Raji (cell line): Measurements from ENCODE around the gene MLLT1.

Source experiments
- POLR2A ChIP-seq: IDR thresholded peaks from 2 replicates; pipeline ENCODE4 v1.6.1; 2011; ENCODE audit warnings: low read depth, low read length, control low read depth; ENCODE audit not compliant: insufficient read depth

MLLT1 gene

GRCh38 chr19:6226012-6226411, 53.8 kb downstream of the MLLT1 start:
- no peak for TF ChIP-seq POLR2A

GRCh38 chr19:6225232-6225865, 54.4 kb downstream of the MLLT1 start:
- TF ChIP-seq POLR2A = no peak

- no peak for TF ChIP-seq POLR2A
Observed at GRCh38 chr19:6224308-6224675, 55.5 kb downstream of the MLLT1 start.

GRCh38 chr19:6223461-6224307, 56.1 kb downstream of the MLLT1 start:
- TF ChIP-seq POLR2A = no peak

GRCh38 chr19:6222884-6223283, 56.9 kb downstream of the MLLT1 start:
- TF ChIP-seq POLR2A = no peak

GRCh38 chr19:6221878-6222746, 57.7 kb downstream of the MLLT1 start:
- no peak for TF ChIP-seq POLR2A

GRCh38 chr19:6221220-6221877, 58.4 kb downstream of the MLLT1 start:
- TF ChIP-seq POLR2A = no peak

GRCh38 chr19:6220385-6221191, 59.2 kb downstream of the MLLT1 start:
- TF ChIP-seq POLR2A = no peak

- no peak for TF ChIP-seq POLR2A
Observed at GRCh38 chr19:6219586-6220290, 60.0 kb downstream of the MLLT1 start.

GRCh38 chr19:6219147-6219525, 60.6 kb downstream of the MLLT1 start:
- TF ChIP-seq POLR2A = no peak

- TF ChIP-seq POLR2A = no peak
Observed at GRCh38 chr19:6218491-6219146, 61.2 kb downstream of the MLLT1 start.

GRCh38 chr19:6217752-6218334, 61.9 kb downstream of the MLLT1 start:
- no peak for TF ChIP-seq POLR2A

- TF ChIP-seq POLR2A = no peak
Observed at GRCh38 chr19:6216996-6217751, 62.6 kb downstream of the MLLT1 start.
